Small intestine (tissue), 7 donors: Measurements from ENCODE around the gene CAP2. TPM values are rescaled to one million over a fixed set of nuclear protein-coding genes. Genes with fewer than 3 reads are reported as not detected.

ENCODE experiments used
- DNase-seq, 2 donors: peaks; one replicate each; pipeline versions ENCODE4 v3.0.0 to v3.0.0-alpha.2; 2013
- FAIRE-seq: peaks from 2 replicates; lab custom pipeline; 2012; peaks lifted over from hg19 to GRCh38; lab: Jason Lieb, UNC
- H3K27ac ChIP-seq, 3 donors: one replicate each; pipeline ENCODE4 v1.5.1; 2013; ENCODE audit warnings: low read length in 2 of 3, mild to moderate bottlenecking in 2 of 3, control low read depth in 1 of 3, inconsistent platforms in 1 of 3, low read depth in 1 of 3, moderate library complexity in 1 of 3
- H3K27me3 ChIP-seq, 3 donors: one replicate each; pipeline ENCODE4 v1.6.1; 2013; ENCODE audit warnings: low read length in 3 of 3, inconsistent platforms in 1 of 3; ENCODE audit not compliant: control insufficient read depth in 3 of 3, insufficient read depth in 3 of 3
- H3K36me3 ChIP-seq, 3 donors: one replicate each; pipeline ENCODE4 v1.6.1; 2013; ENCODE audit warnings: low read length in 3 of 3, inconsistent platforms in 1 of 3, low read depth in 1 of 3, mild to moderate bottlenecking in 1 of 3, moderate library complexity in 1 of 3; ENCODE audit not compliant: control insufficient read depth in 3 of 3, insufficient read depth in 2 of 3
- H3K4me1 ChIP-seq, 3 donors: one replicate each; pipeline ENCODE4 v1.6.1; 2013; ENCODE audit warnings: low read length in 2 of 3, inconsistent platforms in 1 of 3, low read depth in 1 of 3, mild to moderate bottlenecking in 1 of 3, moderate library complexity in 1 of 3; ENCODE audit not compliant: control insufficient read depth in 3 of 3, insufficient read depth in 2 of 3
- H3K4me3 ChIP-seq, 3 donors: one replicate each; pipeline ENCODE4 v1.5.1; 2013; ENCODE audit warnings: low read length in 3 of 3, control low read depth in 1 of 3, inconsistent platforms in 1 of 3, low read depth in 1 of 3, mild to moderate bottlenecking in 1 of 3, moderate library complexity in 1 of 3
- H3K9me3 ChIP-seq, 2 donors: one replicate each; pipeline ENCODE4 v1.6.1; 2013; ENCODE audit warnings: low read depth in 1 of 2, low read length in 1 of 2; ENCODE audit not compliant: control insufficient read depth in 2 of 2, insufficient read depth in 1 of 2
- WGBS, 3 donors: extraction: QIAGEN DNeasy Blood & Tissue Kit; methylation state at CpG; one replicate each; pipeline ENCODE4 v1.1.7; 2013; 5-methylcytosine and 5-hydroxymethylcytosine counted together
- polyA plus RNA-seq, 4 donors: library from polyadenylated mRNA; stranded (reverse) in 3 of 4; unstranded in 1 of 4; fragments of 200-250 nt in 3 of 4; fragments of 120-200 nt in 1 of 4; gene quantifications; one replicate each; pipeline versions ENCODE4 v1.2.1 to v1.2.3, GENCODE V29; 2013
- donor health status: healthy with polysubstance abuse.
- donor health status: control.
- donor health status: control.
- donor health status: Bipolar disorder and iron deficiency.
- donor health status: healthy.

CAP2 gene
- polyA plus RNA-seq, 4 donors, result 0.89 to 3.0 (median 2.3) TPM

DNA sequence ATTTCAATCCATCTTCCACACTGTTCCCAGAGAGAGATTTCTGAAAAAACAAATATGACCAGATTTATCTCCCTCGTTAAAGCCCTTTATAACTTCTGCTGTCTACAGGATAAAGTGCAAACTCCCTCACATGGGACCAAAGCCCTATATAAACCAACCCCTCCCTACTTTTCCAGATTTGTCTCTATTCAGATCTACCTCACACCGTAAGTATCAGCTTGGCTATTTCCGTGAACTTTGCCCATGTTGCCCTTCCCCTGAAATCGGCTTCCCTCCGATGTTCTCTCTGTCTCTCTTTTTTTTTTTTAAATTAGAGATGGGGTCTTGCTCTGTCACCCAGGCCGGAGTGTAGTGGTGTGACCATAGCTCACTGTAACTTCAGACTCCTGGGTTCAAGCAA, 194.6 kb downstream of the CAP2 start:
- Histone ChIP-seq H3K27me3 (no peaks in the 10 kb centered on the region), H3K9me3 (no peaks in the 10 kb centered on the region), H3K27ac (peak overlapping the region in 1 of 3 donors; percentile 9), H3K4me3 (no peak overlapping the region), H3K4me1 (no peaks in the 10 kb centered on the region), H3K36me3 (no peaks in the 10 kb centered on the region)
- no peak for FAIRE-seq
- 31 to 68% (median 42%) methylated on average over 6 of the region's 6 CpGs for WGBS, 3 donors
- DNase-seq, result peak; percentile 43 to 62

DNA sequence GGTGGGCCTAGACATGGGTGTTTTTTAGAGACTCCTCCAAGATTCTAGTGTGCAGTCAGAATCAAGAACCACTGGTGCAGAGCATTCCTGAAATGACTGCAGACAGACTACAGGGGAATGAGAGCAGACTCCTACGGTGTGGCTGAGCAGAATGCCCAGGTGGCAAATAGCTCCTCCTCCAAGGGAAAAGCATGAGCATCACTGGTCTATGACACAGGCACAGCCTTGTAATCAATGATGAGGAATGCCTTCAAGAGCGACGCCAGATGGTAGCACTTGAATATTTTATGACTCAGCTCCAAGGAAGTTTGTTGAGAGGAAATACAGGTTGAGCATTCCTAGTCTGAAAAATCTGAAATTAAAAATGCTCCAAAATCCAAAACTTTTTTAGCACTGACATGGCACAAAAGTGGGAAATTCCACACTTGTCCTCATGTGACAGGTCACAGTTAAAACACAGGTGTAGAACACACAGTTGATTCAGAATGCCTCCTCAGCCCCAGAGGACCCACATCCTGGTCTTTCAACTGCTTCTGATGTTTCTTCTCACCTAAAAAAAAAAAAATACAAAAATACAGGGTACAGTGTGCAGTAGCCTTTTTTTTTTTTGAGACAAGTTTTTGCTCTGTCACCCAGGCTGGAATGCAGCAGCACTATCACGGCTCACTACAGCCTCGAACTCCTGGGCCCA, 196.2 kb downstream of the CAP2 start:
- FAIRE-seq (no peak), DNase-seq (peak; percentile 74 to 83)
- no peaks in the 10 kb centered on the region for H3K27me3 ChIP-seq
- H3K27ac ChIP-seq, result no peak overlapping the region
- no peaks in the 10 kb centered on the region for H3K9me3 ChIP-seq
- no peaks in the 10 kb centered on the region for H3K36me3 ChIP-seq
- H3K4me3 ChIP-seq, result no peak overlapping the region
- WGBS, 3 donors, result 42 to 61% (median 51%) methylated on average over 5 of the region's 5 CpGs
- H3K4me1 ChIP-seq, result no peaks in the 10 kb centered on the region

DNA sequence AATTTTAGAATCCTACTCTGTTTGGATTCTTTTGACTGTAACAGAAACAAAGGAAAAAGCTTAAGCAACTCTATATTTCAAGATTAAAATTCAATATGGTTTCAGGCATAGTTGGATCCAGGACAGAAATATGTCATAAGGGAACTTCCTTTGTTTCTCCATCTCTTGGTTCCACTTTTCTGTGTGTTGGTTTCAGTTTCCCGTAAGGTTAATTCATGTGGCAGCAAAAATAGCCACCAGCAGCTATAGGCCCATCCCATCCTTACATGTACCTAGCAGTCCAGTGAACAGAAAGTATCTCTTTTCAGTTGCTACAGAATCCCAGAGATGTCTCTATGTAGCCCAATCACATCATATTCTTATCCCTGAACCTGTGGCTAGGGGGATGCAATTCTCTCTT, 197.9 kb downstream of the CAP2 start:
- DNase-seq, result no peak
- no peaks in the 10 kb centered on the region for H3K27me3 ChIP-seq
- no peaks in the 10 kb centered on the region for H3K9me3 ChIP-seq
- H3K27ac ChIP-seq, result peak overlapping the region in 1 of 3 donors; percentile 44
- no peaks in the 10 kb centered on the region for H3K4me1 ChIP-seq
- no peak overlapping the region for H3K4me3 ChIP-seq
- H3K36me3 ChIP-seq, result no peaks in the 10 kb centered on the region
- 60 to 78% (median 74%) methylated on average over 1 of the region's 1 CpG for WGBS, 3 donors
- no peak for FAIRE-seq

- no peaks in the 10 kb centered on the region for H3K36me3 ChIP-seq
- H3K9me3 ChIP-seq, result peaks cover 0 to 3% of the 10 kb centered on the region in 2 donors
- no peaks in the 10 kb centered on the region for H3K4me1 ChIP-seq
- no peak for FAIRE-seq
- H3K27me3 ChIP-seq, result no peaks in the 10 kb centered on the region
- DNase-seq, result no peak
- H3K27ac ChIP-seq, result no peak overlapping the region
- no peak overlapping the region for H3K4me3 ChIP-seq
These were observed 199.9 kb downstream of the CAP2 start for GRCh38 chr6:17593246-17593645.

DNA sequence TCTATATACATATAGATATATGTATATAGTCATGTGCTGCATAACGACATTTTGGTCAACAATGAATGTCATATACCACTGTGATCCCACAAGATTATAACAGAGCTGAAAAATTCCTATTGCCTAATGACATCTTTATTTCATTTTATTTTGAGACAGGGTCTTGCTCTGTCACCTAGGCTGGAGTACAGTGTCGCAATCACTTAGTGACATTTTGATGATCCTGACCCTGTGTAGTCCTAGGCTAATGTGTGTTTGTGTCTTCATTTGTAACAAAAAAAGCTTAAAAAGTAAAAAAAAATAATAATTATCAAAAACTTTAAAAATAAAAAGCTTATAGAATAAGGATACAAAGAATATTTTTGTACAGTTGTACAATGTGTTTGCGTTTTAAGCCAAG, 202.7 kb downstream of the CAP2 start:
- FAIRE-seq (no peak), DNase-seq (no peak)
- H3K27me3 ChIP-seq, result no peaks in the 10 kb centered on the region
- no peak overlapping the region for H3K4me3 ChIP-seq
- WGBS, 3 donors, result 91 to 94% (median 94%) methylated on average over 3 of the region's 3 CpGs
- H3K9me3 ChIP-seq, result peaks cover 0 to 3% of the 10 kb centered on the region in 2 donors
- H3K36me3 ChIP-seq, result no peaks in the 10 kb centered on the region
- H3K27ac ChIP-seq, result no peak overlapping the region
- no peaks in the 10 kb centered on the region for H3K4me1 ChIP-seq

DNA sequence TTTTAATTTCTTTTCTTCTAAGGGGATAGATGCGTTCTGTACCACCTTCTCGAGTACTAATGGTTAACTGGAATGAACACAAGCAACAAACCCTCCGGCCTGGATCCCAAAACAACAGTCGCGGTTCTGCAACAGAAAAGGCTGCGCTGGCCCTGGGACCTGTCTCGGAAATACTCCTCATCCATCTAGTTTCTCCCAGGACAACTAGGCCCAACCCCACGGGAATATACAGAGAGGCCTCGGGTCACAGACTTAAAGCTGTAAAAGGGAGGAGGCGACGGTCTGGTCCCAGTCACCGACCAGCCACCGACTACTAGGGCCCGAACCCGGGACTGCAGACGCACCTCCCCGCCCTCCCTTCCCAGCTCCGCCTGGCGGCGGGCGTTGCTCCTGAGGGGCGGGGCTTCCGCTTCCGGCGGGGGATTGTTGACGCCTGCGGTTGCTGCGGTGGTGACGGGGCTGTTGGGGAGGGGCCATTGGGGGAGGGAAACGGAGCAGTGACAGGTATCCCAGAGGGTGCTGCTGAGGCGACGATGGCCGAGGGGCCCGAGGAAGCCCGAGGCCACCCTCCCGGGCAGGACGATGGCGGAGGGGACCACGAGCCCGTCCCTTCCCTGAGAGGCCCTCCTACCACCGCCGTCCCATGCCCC, 206.6 kb downstream of the CAP2 start, which contains the start of gene FAM8A1:
Gene FAM8A1 (plus strand): TSS at position 426 of the 650 bp plus-strand sequence. CDS start 108 bp downstream, at position 534.
- FAIRE-seq, result no peak
- peak; percentile 95 to 98 for DNase-seq
- no peaks in the 10 kb centered on the region for H3K27me3 ChIP-seq
- peaks cover 0 to 3% of the 10 kb centered on the region in 2 donors for H3K9me3 ChIP-seq
- H3K4me1 ChIP-seq, result peaks cover 2 to 4% (median 3%) of the 10 kb centered on the region in 3 donors
- peaks cover 0 to 9% (median 4%) of the 10 kb centered on the region in 3 donors for H3K36me3 ChIP-seq
- 6 to 11% (median 7%) methylated on average over 32 to 42 of the region's 42 CpGs for WGBS, 3 donors
- H3K27ac ChIP-seq, result peak within 1 kb of the TSS; percentile 70 to 97 (median 90)
- peak within 1 kb of the TSS; percentile 74 to 94 (median 79) for H3K4me3 ChIP-seq

DNA sequence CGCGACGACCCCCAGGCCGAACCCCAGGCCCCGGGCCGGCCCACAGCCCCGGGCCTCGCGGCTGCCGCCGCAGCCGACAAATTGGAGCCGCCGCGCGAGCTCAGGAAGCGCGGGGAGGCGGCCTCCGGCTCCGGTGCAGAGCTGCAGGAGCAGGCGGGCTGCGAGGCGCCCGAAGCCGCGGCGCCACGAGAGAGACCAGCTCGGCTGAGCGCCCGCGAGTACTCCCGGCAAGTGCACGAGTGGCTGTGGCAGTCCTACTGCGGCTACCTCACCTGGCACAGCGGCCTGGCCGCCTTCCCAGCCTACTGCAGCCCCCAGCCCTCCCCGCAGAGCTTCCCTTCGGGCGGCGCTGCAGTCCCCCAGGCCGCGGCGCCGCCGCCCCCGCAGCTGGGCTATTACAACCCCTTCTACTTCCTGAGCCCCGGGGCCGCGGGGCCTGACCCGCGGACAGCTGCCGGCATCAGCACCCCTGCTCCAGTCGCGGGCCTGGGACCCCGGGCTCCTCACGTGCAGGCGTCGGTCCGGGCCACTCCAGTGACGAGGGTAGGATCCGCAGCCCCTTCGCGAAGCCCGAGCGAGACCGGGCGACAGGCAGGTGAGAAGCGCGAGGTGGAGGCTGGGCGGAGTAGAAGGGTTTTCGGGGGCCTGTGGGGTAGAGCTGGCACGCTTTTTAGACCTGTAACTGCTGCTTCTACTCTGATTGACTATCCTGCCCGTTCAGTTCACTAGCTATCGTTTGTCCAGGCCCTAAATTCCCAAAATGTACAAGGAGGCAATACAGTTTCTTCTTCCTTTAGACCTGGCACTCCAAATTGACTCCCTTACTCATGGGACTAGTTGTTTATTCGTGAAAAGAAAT, 207.4 kb downstream of the CAP2 start:
- peak; percentile 45 to 81 for DNase-seq
- peaks cover 2 to 4% (median 3%) of the 10 kb centered on the region in 3 donors for H3K4me1 ChIP-seq
- H3K9me3 ChIP-seq, result peaks cover 0 to 3% of the 10 kb centered on the region in 2 donors
- H3K36me3 ChIP-seq, result peaks cover under 1 to 12% (median 4%) of the 10 kb centered on the region in 3 donors
- H3K27ac ChIP-seq, result peak overlapping the region; percentile 70 to 97 (median 90)
- 0 to 1% (median 0%) methylated on average over 63 to 77 of the region's 77 CpGs for WGBS, 3 donors
- H3K4me3 ChIP-seq, result peak overlapping the region; percentile 74 to 94 (median 79)
- FAIRE-seq, result no peak
- no peaks in the 10 kb centered on the region for H3K27me3 ChIP-seq

DNA sequence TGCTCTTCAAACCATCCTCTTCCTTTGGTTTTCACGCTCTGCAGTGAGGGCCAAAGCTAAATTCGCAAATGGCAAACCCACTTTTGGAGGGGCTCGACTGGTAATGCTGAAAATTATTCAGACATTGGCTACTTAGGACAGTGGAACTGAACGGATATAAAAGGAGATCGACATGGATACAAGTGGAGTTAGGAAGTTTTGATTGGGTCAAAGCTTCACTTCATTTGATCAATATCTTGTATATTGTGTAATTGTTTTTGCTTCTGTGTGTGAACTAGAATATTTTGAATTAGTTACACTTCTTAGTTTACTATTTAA, 207.9 kb downstream of the CAP2 start:
- Histone ChIP-seq H3K4me3 (peak overlapping the region in 2 of 3 donors; percentile 74 to 79), H3K9me3 (peaks cover 0 to 3% of the 10 kb centered on the region in 2 donors), H3K27me3 (no peaks in the 10 kb centered on the region), H3K27ac (peak overlapping the region; percentile 70 to 97 (median 90)), H3K36me3 (peaks cover 2 to 13% (median 4%) of the 10 kb centered on the region in 3 donors), H3K4me1 (peaks cover 2 to 4% (median 3%) of the 10 kb centered on the region in 3 donors)
- DNase-seq (peak in 1 of 2 donors; percentile 44), FAIRE-seq (no peak)
- WGBS, 3 donors, result 3 to 16% (median 7%) methylated on average over 5 of the region's 5 CpGs
